A172 (cell line): ENCODE results near the gene CDS1. TPM values are rescaled to one million over a fixed set of nuclear protein-coding genes. Genes with fewer than 3 reads are reported as not detected.
"Not testable (repeated sequence)": the region's sequence is repeated elsewhere in the genome, so short reads cannot be mapped to it uniquely, and the experiment has no call there.

Experiments used
- DNase-seq: peaks from one replicate; pipeline ENCODE4 v3.0.0-alpha.2; 2015; ENCODE audit warnings: low spot score
- total RNA-seq: library from RNA; depleted of rRNA; stranded (reverse); fragments of >200 nt; shearing (Covaris generic); gene quantifications from 2 replicates; pipeline ENCODE4 v1.2.3, GENCODE V29; 2014; rRNA removed

The CDS1 gene
- 3.0 and 3.2 TPM in 2 replicates for total RNA-seq

- no peak for DNase-seq
Measured at GRCh38 chr4:84582988-84583875, at the start of gene CDS1. Gene CDS1, plus strand, starts transcription at chr4:84583127. Its CDS starts 275 bp downstream, at chr4:84583402.

GRCh38 chr4:84535901-84536300 is 47.0 kb upstream of the CDS1 start:
- DNase-seq = no peak

GRCh38 chr4:84545093-84545492 is 37.8 kb upstream of the CDS1 start:
- DNase-seq = no peak

- no peak for DNase-seq
Measured at GRCh38 chr4:84547211-84547610, 35.7 kb upstream of the CDS1 start.

- not testable (repeated sequence) for DNase-seq
Measured at GRCh38 chr4:84549191-84549590, 33.7 kb upstream of the CDS1 start.

- DNase-seq = no peak
Measured at GRCh38 chr4:84562156-84562555, 20.8 kb upstream of the CDS1 start.

GRCh38 chr4:84563002-84563401 is 19.9 kb upstream of the CDS1 start:
- DNase-seq = no peak

- DNase-seq = no peak
Measured at GRCh38 chr4:84565951-84566350, 17.0 kb upstream of the CDS1 start.

GRCh38 chr4:84568496-84568895 is 14.4 kb upstream of the CDS1 start:
- no peak for DNase-seq

GRCh38 chr4:84569009-84569408 is 13.9 kb upstream of the CDS1 start:
- DNase-seq = no peak

GRCh38 chr4:84573385-84574068 is 9.4 kb upstream of the CDS1 start:
- DNase-seq = peak; percentile 53

- no peak for DNase-seq
Measured at GRCh38 chr4:84574069-84574720, 8.7 kb upstream of the CDS1 start.

GRCh38 chr4:84578540-84579402 is 4.2 kb upstream of the CDS1 start:
- DNase-seq = peak; percentile 46

- no peak for DNase-seq
Measured at GRCh38 chr4:84579403-84579776, 3.5 kb upstream of the CDS1 start.

- peak; percentile 69 for DNase-seq
Measured at GRCh38 chr4:84582302-84582987, 482 bp upstream of the CDS1 start.

- no peak for DNase-seq
Measured at GRCh38 chr4:84583876-84584380, 1.0 kb downstream of the CDS1 start.

- DNase-seq = no peak
Measured at GRCh38 chr4:84585251-84585650, 2.3 kb downstream of the CDS1 start.

GRCh38 chr4:84594724-84595123 is 11.8 kb downstream of the CDS1 start:
- DNase-seq = no peak

GRCh38 chr4:84596826-84597225 is 13.9 kb downstream of the CDS1 start:
- peak; percentile 8 for DNase-seq

GRCh38 chr4:84597450-84597849 is 14.5 kb downstream of the CDS1 start:
- DNase-seq = peak; percentile 6

GRCh38 chr4:84606645-84607044 is 23.7 kb downstream of the CDS1 start:
- no peak for DNase-seq
